Peyer's patch (tissue), 4 donors: ENCODE data around the gene INTS12. TPM values are rescaled to one million over a fixed set of nuclear protein-coding genes. Genes with fewer than 3 reads are reported as not detected.

ENCODE experiments used
- DNase-seq, 3 donors: peaks; one replicate each; pipeline ENCODE4 v3.0.0-alpha.2; 2017 to 2019
- H3K27ac ChIP-seq, 4 donors: fragments of 200-600 bp; sonication (generic); one replicate each; pipeline ENCODE4 v1.5.1; 2016 to 2019
- H3K27me3 ChIP-seq, 2 donors: fragments of 200-600 bp; sonication (generic); one replicate each; pipeline ENCODE4 v1.5.1; 2019
- H3K36me3 ChIP-seq, 3 donors: fragments of 200-600 bp; sonication (generic); one replicate each; pipeline ENCODE4 v1.5.1; 2016 to 2019
- H3K4me1 ChIP-seq, 4 donors: fragments of 200-600 bp; sonication (generic); one replicate each; pipeline ENCODE4 v1.5.1; 2016 to 2019
- H3K4me3 ChIP-seq, 4 donors: fragments of 200-600 bp; sonication (generic); 1 replicate in 3 of 4; 2 replicates in 1 of 4; pipeline ENCODE4 v1.5.1; 2016 to 2019; ENCODE audit warnings: mild to moderate bottlenecking in 1 of 4
- H3K9me3 ChIP-seq, 4 donors: fragments of 200-600 bp; sonication (generic); one replicate each; pipeline ENCODE4 v1.5.1; 2016 to 2019; ENCODE audit warnings: mild to moderate bottlenecking in 1 of 4
- CTCF ChIP-seq, 6 experiments: fragments of 450-650 bp in 4 of 6; fragments of 200-600 bp in 2 of 6; sonication (generic) in 1 of 6; IDR thresholded peaks; one replicate each; pipeline ENCODE4 v1.5.1; 2017 to 2019; ENCODE audit warnings: antibody characterized with exemption in 6 of 6, mild to moderate bottlenecking in 3 of 6, moderate library complexity in 1 of 6
- POLR2A ChIP-seq, 2 donors: fragments of 450-650 bp; IDR thresholded peaks; one replicate each; pipeline ENCODE4 v1.5.1; 2017; ENCODE audit warnings: antibody characterized with exemption in 2 of 2, mild to moderate bottlenecking in 2 of 2, moderate library complexity in 2 of 2
- total RNA-seq, 4 donors: library from RNA; depleted of rRNA; stranded (reverse); fragments of >200 nt; gene quantifications; one replicate each; pipeline ENCODE4 v1.1.0, GENCODE V29; 2016

The INTS12 gene
- total RNA-seq, 4 donors from 2014 or later = 2.5 to 25.3 (median 21.1) TPM

- no peak for TF ChIP-seq CTCF (IDR thresholded peaks at IDR 0.05)
- TF ChIP-seq POLR2A (IDR thresholded peaks at IDR 0.05) = no peak
- H3K27me3 ChIP-seq = no peaks in the 10 kb centered on the region
- H3K36me3 ChIP-seq = peaks cover 0 to 3% (median 0%) of the 10 kb centered on the region in 3 donors
- DNase-seq = no peak
- no peak overlapping the region for H3K4me3 ChIP-seq
- peaks cover 0 to 13% (median 4%) of the 10 kb centered on the region in 4 donors for H3K4me1 ChIP-seq
- no peaks in the 10 kb centered on the region for H3K9me3 ChIP-seq
- no peak overlapping the region for H3K27ac ChIP-seq
Measured at GRCh38 chr4:105634402-105635080, 73.9 kb downstream of the INTS12 start.

GRCh38 chr4:105633241-105633640 is 75.2 kb downstream of the INTS12 start:
- TF ChIP-seq POLR2A (IDR thresholded peaks at IDR 0.05) (no peak), CTCF (IDR thresholded peaks at IDR 0.05) (no peak)
- Histone ChIP-seq H3K27ac (no peak overlapping the region), H3K27me3 (no peaks in the 10 kb centered on the region), H3K9me3 (no peaks in the 10 kb centered on the region), H3K36me3 (peaks cover 0 to 3% (median 0%) of the 10 kb centered on the region in 3 donors), H3K4me3 (no peak overlapping the region), H3K4me1 (peaks cover 0 to 13% (median 4%) of the 10 kb centered on the region in 4 donors)
- DNase-seq = no peak

Other genes starting within 250 kb of the INTS12 start
- 100 to 1,000 TPM in 3 of 4 donors, 10 to 100 TPM in 1; 58.4 to 140 (median 104) TPM for gene PPA2, start 234.6 kb downstream of the INTS12 start, total RNA-seq
- gene ARHGEF38, start 156.1 kb downstream of the INTS12 start, total RNA-seq = 10 to 100 TPM; 17.3 to 31.8 (median 25.4) TPM
- 10 to 100 TPM in 2 of 4 donors, 1 to 10 TPM in 2; 6.4 to 23.1 (median 10.3) TPM for gene GSTCD, start 95 bp upstream of the INTS12 start, total RNA-seq
- gene NPNT, start 186.8 kb upstream of the INTS12 start, total RNA-seq = 10 to 100 TPM; 19.8 to 84.2 (median 58.3) TPM